Right ventricle myocardium inferior (tissue), 1 donor: ENCODE data around the gene SLC26A5. TPM values are rescaled to one million over a fixed set of nuclear protein-coding genes. Genes with fewer than 3 reads are reported as not detected.
"Not testable (repeated sequence)": the region's sequence is repeated elsewhere in the genome, so short reads cannot be mapped to it uniquely, and the experiment has no call there.

Source experiments
- ATAC-seq: fragments of 200-7000 bp; cut with Tn5 transposase; one replicate; pipeline ENCODE4 v1.9.1; 2020; ENCODE audit warnings: mild to moderate bottlenecking, moderate library complexity
- DNase-seq: peaks from one replicate; pipeline ENCODE4 v3.0.0; 2021; ENCODE audit errors: missing footprints
- intact Hi-C: fragments of 100-400 bp; cut with DNase I; formaldehyde crosslinking; loops from one replicate; pipeline ENCODE4 v1.11.0; 2022
- long read RNA-seq: library from polyadenylated mRNA; unstranded; transcript quantifications from one replicate; pipeline ENCODE4 v2.0.0, GENCODE V29; 2021
- total RNA-seq: library from RNA; stranded (reverse); fragmentation: NEBNext Ultra II Directional; extraction: Animal tissue kit (Norgen Biotek cat#: 25700); gene quantifications from one replicate; pipeline ENCODE4 v1.2.1, GENCODE V29; 2021
- donor health status: DM: no; HTN: yes; CAD: no; lungs with severe emphysema.

SLC26A5 gene
- total RNA-seq, result not detected
- long read RNA-seq, result 0 reads

- intact Hi-C loops, result no loop called here
Observed at GRCh38 chr7:103446049-103446520, at the start of gene SLC26A5. Gene SLC26A5 (minus strand): TSS chr7:103446207. CDS start chr7:103421514, 24,693 bp downstream.

GRCh38 chr7:103487419-103487818 is 41.4 kb upstream of the SLC26A5 start:
- intact Hi-C loops, result no loop called here
- ATAC-seq, result no peak
- DNase-seq, result no peak

More at GRCh38 chr7:103446049-103446520, at the start of gene SLC26A5:
- no peak for DNase-seq
- peak; percentile 20 for ATAC-seq

GRCh38 chr7:103486873-103487272 is 40.9 kb upstream of the SLC26A5 start:
- ATAC-seq, intact Hi-C loops: not testable (repeated sequence)

GRCh38 chr7:103480771-103481170 is 34.8 kb upstream of the SLC26A5 start:
- intact Hi-C loops, result no loop called here
- ATAC-seq, result no peak
- no peak for DNase-seq

More at GRCh38 chr7:103486873-103487272, 40.9 kb upstream of the SLC26A5 start:
- DNase-seq, result not testable (repeated sequence)

- DNase-seq (no peak), ATAC-seq (no peak)
- intact Hi-C loops, result no loop called here
Observed at GRCh38 chr7:103474956-103475355, 28.9 kb upstream of the SLC26A5 start.

- DNase-seq, result no peak
- ATAC-seq, result no peak
- intact Hi-C loops, result no loop called here
Observed at GRCh38 chr7:103469095-103469948, 23.3 kb upstream of the SLC26A5 start.

- intact Hi-C loops, result no loop called here
- DNase-seq, result no peak
- ATAC-seq, result no peak
Observed at GRCh38 chr7:103466814-103467213, 20.8 kb upstream of the SLC26A5 start.

- intact Hi-C loops, result no loop called here
- DNase-seq (no peak), ATAC-seq (no peak)
Observed at GRCh38 chr7:103462358-103462757, 16.4 kb upstream of the SLC26A5 start.

- intact Hi-C loops, result no loop called here
- ATAC-seq (no peak), DNase-seq (no peak)
Observed at GRCh38 chr7:103447073-103447960, 1.3 kb upstream of the SLC26A5 start.

- DNase-seq (no peak), ATAC-seq (no peak)
- intact Hi-C loops, result no loop called here
Observed at GRCh38 chr7:103445228-103446048, 569 bp downstream of the SLC26A5 start.

- intact Hi-C loops, result no loop called here
- no peak for ATAC-seq
- DNase-seq, result no peak
Observed at GRCh38 chr7:103439661-103440060, 6.3 kb downstream of the SLC26A5 start.

GRCh38 chr7:103437623-103438022 is 8.4 kb downstream of the SLC26A5 start:
- ATAC-seq (no peak), DNase-seq (no peak)
- intact Hi-C loops, result no loop called here

GRCh38 chr7:103432712-103433111 is 13.3 kb downstream of the SLC26A5 start:
- no peak for ATAC-seq
- no peak for DNase-seq
- intact Hi-C loops, result no loop called here

GRCh38 chr7:103425177-103425576 is 20.8 kb downstream of the SLC26A5 start:
- DNase-seq, result no peak
- no peak for ATAC-seq
- intact Hi-C loops, result no loop called here

- no peak for ATAC-seq
- intact Hi-C loops, result no loop called here
- DNase-seq, result no peak
Observed at GRCh38 chr7:103423467-103424179, 22.4 kb downstream of the SLC26A5 start.

- intact Hi-C loops, result no loop called here
- ATAC-seq (no peak), DNase-seq (no peak)
Observed at GRCh38 chr7:103420857-103421384, 25.1 kb downstream of the SLC26A5 start.

- intact Hi-C loops, result no loop called here
Observed at GRCh38 chr7:103418241-103418640, 27.8 kb downstream of the SLC26A5 start.

GRCh38 chr7:103413407-103413806 is 32.6 kb downstream of the SLC26A5 start:
- DNase-seq, result no peak

More at GRCh38 chr7:103418241-103418640, 27.8 kb downstream of the SLC26A5 start:
- ATAC-seq (no peak), DNase-seq (no peak)

More at GRCh38 chr7:103413407-103413806, 32.6 kb downstream of the SLC26A5 start:
- intact Hi-C loops, result no loop called here
- no peak for ATAC-seq
